HG03520 (cell line): Measurements from ENCODE around the gene TMEM229B.

Source experiments
- ATAC-seq: cut with Tn5 transposase; IDR thresholded peaks from one replicate; pipeline ENCODE4 v1.9.1; 2021; ENCODE audit warnings: mild to moderate bottlenecking, moderate library complexity; ENCODE audit not compliant: unreplicated experiment

TMEM229B gene

GRCh38 chr14:67426161-67426560, 62.4 kb downstream of the TMEM229B start:
- ATAC-seq, result no peak

DNA sequence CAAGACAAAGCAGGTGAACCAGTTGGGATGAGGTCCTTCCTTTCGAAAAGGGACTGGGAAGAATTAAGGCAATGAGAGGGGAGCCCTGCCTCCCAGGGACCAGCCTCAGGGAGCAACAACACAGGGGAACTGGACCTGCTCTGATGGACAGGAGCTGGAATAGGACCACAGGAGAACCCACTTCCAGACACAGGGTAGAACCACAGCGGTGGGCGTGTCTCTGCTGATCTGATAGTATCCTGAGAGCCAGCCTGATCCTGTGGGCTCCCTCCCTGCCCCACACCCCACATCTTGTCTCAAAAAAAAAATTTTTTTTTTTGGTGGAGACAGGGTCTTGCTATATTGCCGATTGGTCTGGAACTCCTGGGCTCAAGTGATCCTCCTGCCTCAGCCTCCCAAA, 62.9 kb downstream of the TMEM229B start:
- ATAC-seq, result no peak

DNA sequence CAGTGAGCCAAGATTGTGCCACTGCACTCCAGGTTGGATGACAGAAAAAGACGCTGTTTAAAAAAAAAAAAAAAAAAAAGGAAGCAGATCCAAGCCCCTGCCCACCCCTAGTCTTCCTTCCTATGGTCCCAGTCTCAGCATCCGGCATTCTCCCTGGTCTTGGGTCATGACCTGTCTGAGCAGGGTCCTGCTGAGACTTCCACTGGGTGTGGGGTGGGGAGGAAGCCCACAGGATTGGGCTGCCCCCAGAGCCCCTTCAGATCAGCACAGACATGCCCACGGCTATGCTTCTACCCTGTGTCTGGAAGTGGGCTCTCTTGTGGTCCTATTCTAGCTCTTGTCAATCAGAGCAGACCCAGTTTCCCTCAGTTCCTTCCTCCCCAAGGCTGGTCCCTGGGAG, 64.0 kb downstream of the TMEM229B start:
- ATAC-seq, result no peak

- no peak for ATAC-seq
Observed at GRCh38 chr14:67423424-67423823, 65.1 kb downstream of the TMEM229B start.

DNA sequence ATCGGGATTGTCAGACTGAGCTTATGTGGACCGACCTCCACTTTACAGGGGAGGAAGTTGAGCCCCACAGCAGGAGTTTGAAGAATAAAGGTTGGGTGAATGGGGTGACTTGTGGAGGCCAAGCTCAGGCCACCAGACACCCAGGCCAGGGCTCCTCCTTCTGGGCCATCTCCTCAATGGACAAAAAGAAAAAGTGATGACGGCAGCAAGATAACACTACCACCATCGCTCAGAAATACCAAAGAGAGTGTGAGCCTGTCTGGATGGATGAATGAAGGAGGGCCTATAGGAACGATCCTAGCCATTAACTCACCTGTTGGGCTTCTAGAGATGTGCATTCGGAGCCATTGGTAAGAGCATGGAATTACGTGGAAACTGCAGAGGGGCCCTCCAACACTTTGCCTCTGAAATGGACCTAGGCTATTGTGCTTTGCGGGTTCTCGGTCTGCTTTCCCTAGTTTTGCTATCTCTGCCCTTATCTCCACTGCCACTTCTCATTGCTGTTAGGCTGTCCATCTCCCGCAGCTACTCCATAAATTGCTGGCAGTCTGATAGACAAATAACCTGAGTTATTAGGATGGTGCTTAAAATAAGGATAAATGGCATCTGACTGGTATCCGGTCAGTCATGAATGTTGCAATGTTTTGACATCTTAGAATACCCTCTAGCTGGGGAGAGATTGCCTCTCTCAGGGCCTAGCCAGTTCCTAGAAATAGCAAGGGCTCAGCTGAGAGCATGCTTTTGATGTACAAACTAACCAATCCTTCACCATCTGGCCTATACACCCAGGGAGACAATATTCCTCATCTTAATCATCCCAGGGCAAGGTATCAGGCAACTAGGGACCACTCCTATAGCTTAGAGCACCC, 66.9 kb downstream of the TMEM229B start:
- ATAC-seq, result no peak
